Activated CD8-positive, alpha-beta memory T cell treated with anti-CD3 and anti-CD28 coated beads for 1 hour (primary cell): ENCODE measurements around the gene KLF13.
A peak's percentile ranks its signal among the peaks of the same experiment; 100 is the strongest.

Experiments
- DNase-seq, 2 donors: peaks; one replicate each; pipeline ENCODE4 v3.0.0-alpha.2; 2020; ENCODE audit warnings: low read depth in 1 of 2; ENCODE audit errors: extremely low read depth in 1 of 2

Gene KLF13

DNA sequence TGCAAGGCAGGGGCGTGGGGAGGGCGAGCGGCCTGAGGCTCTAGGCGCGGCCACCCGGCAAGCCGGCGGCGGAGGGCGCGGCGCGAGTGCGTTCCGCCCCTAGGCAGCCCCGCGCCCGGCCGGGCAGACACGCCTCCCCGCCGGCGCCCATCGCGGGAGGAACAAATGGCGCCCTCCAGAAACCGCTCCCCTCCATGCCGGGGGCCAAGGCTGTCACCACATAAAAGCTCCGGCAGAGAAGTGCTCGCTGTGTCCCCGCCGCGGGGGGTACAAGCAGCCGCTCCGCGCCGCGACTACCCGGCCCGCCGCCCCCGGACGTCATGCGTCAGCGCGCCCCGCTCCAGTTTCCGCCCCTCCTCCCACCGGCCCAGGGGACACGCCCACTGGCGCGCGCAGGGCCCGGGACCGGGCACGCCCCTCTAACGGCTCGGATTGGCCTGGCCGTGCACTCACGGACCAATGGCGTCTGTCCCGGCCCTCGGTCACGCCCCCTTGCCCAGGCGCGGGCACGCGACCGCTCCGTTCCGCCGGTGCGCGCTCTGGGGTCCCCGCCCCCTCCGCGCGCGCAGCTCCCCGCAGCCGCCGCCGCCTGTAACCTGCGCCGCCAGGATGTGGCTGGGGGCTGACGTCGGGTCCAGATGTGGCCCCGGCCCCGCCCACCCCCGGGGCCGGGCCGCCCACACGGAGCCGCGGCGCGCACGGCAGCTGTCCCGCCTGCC, at the start of gene KLF13:
Gene KLF13, plus strand, starts transcription at position 680 of the 719 bp plus-strand sequence. CDS start 378 bp downstream, outside the sequence.
- DNase-seq, result peak; percentile 97 to 99

DNA sequence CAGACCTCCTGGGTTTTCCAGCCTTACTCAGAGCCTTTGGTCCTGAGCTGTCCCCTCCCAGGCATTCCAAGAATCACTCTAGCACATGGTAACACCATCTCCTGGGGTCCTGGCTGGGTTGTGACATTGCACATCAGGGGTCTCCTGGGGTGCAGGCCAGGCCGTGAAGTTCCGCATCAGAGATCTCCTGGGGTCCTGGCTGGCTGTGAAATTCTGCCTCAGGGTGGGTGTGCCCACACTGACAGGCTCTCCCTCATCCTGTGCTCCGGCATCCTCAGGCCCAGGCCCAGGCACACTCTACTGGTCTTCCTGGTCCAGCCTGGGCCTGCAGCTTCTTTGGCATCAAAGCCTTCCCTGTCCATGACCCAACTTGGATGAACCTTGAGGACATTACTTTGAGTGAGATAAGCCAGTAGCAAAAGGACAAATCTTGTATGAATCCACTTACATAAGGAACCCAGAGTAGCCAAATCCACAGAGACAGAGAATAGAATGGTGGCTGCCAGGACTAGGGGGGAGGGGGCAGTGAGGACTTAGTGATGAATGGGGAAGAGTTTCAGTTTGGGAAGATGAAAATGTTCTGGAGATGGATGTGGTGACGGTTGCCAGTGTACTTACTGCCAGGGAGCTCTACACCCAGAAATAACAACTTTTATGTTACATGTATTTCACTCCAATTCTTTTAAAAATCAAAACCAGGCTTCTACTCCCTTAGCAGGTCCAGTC, 49.1 kb upstream of the KLF13 start:
- DNase-seq, result no peak

DNA sequence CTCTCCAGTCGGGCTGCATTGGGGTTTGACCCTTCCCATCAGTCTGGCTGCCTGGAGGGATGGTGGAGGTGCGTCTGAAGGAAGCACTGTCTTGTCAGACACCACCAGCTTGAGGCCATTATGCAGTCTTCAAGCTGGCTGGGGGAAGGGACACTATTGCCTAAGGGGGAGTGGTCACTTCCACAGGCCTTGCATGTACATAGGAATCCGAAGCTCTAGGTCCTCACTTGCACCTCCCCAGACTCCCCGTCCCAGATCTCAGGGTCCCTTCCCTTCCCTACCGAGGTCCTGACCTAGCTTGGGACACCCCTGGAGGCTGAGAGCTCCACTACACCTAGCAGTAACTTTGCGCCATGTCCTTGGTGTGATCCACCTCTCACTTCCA, 48.6 kb upstream of the KLF13 start:
- DNase-seq, result no peak

DNA sequence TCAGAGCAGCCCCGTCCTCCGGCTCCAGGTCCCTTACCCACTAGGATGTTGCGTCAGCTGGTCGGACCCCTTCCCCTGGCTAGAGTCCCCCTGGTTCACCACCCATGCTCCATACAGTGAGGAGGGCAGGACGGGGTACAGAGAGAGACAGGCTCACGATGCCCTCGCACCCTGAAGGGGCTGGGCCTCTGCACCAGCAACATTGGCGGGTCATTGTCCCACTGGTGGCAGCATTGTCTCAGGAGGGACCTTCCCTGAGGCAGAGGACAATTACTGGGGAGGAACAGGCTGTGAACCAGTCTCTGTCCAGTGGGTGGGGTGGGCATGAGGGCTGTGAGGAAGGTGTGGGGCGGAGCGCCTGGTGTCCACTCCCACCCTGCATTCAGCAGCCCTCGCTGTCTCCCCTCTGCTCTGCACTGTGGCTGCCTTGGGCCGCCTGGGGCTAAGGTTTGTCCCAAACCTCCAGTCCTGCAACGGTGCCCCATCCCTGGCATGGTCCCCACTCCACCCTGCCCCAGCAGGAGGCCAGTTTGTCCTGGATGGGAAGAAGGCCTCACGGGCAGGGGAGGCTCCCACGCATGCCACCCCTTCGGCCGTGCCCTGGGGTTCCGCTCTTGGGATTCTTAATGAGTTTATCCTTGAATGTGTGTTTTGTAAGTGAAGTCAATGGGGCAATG, 48.0 kb upstream of the KLF13 start:
- DNase-seq, result no peak

DNA sequence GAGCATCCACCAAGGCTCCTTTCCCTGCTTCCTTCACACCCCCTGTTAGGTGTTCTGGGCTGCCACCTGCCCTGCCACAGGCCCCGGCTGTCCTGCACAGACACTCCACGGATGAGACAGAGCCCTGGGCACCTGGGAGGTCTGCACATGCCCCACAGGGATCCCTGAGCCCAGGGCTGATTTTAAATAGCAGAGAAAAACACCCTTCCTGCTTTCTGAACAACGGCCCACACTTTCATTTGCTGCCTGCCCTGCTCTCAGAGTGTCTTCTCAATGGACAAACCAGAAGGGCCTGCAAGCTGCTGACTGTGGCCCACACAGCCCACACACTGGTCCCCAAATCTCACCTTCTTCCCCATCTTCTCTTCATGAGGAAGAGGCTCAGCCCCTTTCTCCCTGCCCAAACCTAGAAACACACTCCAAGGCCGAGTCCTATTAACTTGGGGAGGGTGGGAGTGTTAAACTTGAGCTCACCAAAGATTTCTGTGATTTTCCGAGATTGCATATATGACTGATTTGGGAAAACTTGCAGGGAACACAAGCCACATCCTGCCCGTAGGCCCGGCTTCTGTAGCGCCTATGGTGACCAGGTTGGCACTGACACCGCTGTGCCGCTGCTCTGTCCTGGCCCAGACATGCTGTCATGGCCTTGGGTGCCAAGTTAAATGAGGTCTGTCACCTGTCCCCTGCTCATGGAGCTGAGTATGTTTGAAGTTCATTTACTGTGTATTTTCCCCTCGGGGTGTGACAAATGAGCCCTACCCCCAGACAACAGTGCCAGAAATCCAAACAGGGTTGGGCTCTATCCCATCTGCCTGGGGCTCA, 47.2 kb upstream of the KLF13 start:
- DNase-seq, result no peak

DNA sequence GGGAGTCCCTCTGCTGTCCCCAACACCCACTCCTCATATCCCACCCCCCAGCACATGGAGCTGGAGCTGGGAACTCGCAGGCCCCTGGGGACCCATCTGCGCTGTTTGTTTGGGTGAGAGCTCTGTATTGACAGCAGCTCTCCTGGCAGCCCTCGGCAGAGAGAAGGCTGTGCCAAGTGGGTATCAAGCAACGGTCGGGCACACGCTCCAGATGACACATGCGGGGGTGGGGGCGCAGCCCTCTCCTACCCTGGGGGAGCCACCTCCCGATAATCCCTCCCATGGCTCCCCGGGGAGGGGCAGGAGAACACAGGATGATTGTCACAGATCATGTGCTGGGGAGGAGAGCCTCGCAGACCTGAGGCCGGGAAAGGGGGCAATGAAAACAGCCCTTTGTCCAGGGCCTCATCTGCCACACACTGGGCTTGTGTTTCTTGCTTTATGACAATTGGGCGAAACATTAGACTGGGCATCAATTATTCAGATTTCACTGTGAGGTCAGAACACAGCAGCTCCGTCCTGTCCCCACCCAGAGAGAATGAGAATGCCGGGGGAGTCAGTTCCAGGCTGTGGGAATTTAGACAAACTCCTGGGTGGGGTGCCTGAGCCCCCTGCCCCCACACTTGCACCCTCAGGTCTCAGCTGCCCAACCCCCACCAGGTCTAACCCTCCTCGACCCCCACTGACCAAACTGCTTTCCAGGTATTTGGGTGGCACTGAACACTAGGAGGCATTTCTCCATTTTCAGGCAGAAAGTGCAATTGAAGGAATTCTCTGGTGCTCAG, 46.4 kb upstream of the KLF13 start:
- DNase-seq, result no peak

DNA sequence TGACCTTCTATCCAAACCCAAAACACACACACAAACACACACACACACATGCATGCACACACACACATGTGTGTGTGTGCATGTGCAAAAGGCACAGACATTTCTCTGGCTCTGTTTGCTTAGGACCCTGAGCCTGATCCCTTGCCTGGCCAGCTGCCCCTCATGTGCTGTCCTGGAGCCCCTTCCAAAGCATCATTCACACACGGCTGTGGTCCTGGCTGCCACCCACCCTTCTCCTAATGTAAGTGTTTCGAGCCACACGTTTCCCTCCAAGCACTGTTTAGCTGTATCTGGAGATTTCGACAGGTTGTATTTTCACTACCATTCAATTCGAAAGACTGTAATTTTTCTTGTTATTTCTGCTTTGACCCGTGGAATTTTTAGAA, 45.8 kb upstream of the KLF13 start:
- DNase-seq, result no peak

DNA sequence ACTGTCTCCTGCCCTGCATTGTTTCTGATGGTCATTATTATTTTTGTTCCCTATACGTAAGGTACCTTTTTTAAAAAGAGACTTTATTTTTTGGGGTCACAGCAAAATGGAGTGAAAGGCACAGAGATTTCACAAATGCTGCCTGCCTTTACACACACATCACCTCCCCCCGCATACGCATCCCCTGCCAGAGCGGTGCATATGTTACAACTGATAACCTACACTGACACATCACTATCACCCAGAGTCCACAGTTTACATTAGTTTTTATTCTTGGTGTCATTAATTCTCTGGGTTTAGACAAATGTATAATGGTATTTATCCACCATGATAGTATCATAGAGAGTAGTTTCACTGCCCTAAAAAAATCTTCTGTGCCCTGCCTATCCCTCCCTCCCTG, 43.6 kb upstream of the KLF13 start:
- no peak for DNase-seq

DNA sequence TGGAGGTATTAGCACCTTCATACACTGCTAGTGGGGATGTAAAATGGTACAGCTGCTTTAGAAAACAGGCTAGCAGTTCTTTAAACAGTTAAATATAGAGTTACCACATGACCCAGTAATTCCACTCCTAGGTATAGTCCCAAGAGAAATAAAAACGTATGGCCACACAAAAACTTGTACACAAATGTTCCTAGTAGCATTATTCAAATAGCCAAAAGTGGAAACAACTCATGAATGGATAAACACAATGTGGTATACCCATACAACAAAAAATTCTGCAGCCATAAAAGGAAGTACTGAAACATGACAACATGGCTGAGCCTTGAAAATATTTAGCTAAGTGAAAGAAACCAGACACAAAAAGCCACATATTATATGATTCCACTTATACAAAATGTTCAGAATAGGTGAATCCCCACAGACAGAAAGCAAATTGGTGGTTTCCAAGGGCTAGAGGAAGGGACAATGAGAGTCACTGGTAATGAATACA, 40.8 kb upstream of the KLF13 start:
- DNase-seq, result no peak

DNA sequence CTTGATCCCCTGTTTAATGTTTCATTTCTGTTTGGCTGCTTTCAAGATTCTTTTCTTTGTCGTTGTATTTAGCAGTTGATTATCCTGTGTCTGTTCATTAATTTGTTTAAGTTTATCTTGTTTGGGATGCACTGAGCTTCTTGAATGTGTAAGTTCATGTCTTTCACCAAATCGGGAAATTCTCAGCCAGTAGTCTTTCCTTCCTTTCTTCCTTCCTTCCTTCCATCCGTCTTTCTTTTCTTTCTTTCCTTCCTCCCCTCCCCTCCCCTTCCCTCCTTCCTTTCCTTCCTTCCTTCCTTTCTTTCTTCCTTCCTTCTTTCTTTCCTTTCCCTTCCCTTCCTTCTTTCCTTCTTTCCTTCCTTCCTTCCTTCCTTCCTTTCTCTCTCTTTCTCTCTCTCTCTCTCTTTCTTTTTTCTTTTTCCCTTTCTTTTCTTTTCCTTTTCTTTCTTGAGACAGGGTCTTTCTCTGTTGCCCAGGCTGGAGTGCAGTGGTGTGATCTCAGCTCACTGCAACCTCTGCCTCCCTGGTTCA, 35.5 kb upstream of the KLF13 start:
- no peak for DNase-seq

DNA sequence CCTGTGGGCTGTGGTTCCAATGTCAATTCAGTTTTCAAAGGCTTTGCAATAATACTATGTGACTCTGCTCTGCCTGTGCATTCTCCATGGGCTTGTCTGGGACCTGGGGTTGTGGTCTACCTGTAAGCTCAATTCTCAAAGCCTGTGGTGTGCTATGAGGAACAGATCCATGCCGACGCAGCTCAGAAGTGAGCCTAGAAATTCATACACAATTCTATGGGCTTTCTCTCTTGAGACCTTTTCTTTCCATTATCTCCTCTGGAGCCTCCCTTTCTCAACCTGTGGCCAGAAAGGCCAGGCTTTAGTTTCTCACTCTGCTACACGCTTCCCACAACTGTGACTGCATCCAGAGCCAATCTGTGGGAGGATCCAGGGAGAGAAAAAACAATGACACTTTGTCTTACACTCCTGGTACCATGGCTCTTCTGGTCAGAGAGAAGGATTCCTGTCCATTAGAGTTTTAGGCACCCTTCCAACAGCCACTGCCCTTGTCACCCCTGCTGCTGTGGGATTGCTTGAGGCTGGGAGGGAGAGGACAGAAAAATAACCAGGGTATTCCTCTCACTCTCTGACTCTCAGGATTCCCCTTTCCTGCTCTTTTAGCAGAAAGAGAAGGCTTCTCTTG, 34.1 kb upstream of the KLF13 start:
- no peak for DNase-seq

DNA sequence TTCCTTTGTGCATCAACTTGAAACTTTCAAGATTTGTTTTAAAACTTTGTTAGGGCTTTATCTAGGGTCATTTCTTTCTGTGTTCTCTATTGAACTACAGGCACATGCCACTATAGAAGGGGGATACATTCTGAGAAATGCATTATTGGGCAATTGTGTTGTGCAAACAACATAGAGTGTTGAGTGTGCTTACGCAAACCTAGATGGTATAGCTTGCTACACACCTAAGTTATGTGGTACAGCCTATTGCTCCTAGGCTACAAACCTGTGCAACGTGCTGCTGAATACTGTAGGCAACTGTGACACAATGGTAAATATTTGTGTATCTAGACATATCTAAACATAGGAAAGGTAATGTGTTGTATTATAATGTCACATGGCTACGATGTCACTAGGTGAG, 33.0 kb upstream of the KLF13 start:
- no peak for DNase-seq

DNA sequence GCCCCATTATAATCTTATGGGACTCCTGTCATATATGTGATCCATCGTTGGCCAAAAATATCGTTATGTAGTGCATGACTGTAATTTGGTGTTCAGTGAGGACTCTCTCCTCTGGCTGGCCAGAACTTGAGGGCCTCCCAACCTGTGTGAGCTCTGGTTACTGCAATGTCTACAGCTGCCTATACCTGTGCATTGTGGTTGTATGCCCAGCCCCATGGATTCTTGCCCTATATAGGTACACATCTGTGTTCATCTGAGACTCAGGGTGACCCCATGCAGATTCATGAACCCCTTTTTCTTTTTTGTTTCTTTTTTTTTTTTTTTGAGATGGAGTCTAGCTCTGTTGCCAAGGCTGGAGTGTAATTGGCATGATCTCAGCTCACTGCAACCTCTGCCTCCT, 32.6 kb upstream of the KLF13 start:
- DNase-seq, result no peak

DNA sequence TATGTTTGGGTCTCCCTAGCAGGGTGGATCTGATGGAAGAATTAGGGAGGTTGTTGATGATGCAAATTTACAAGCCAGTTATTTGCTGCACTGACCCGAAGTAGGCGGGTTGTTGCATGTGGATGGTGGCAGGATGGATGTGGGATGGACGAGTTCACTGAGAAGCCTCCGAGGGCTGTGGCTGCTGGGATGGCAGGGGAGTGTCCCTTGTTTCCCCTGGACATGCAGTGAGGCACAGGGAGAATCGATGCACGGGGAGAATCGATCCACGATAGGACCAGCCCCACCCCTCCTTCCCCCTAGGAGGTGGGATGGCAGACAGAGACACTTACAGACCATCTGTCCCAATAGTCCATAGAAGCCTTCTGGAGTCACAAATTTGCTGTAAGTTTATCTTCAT, 31.0 kb upstream of the KLF13 start:
- no peak for DNase-seq

DNA sequence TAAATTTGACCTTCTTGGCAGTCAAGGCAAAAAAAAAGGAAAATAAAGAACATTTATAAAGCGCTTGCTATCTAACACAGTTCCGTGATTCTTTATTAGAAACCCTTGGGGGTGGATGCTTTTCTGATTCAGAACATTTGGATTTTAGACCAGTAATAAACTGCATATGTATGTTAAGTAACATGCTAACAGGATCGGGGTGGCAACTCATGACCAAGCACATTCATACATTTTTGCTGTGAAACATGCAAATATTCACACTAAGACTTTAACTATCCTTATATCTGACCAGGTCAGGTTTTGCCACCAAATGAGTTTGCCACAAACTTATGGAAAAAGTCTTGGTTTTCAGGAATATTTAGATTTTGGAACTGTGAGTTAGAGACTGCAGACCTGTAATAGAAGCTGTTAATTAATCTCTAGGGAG, 30.4 kb upstream of the KLF13 start:
- DNase-seq, result no peak

DNA sequence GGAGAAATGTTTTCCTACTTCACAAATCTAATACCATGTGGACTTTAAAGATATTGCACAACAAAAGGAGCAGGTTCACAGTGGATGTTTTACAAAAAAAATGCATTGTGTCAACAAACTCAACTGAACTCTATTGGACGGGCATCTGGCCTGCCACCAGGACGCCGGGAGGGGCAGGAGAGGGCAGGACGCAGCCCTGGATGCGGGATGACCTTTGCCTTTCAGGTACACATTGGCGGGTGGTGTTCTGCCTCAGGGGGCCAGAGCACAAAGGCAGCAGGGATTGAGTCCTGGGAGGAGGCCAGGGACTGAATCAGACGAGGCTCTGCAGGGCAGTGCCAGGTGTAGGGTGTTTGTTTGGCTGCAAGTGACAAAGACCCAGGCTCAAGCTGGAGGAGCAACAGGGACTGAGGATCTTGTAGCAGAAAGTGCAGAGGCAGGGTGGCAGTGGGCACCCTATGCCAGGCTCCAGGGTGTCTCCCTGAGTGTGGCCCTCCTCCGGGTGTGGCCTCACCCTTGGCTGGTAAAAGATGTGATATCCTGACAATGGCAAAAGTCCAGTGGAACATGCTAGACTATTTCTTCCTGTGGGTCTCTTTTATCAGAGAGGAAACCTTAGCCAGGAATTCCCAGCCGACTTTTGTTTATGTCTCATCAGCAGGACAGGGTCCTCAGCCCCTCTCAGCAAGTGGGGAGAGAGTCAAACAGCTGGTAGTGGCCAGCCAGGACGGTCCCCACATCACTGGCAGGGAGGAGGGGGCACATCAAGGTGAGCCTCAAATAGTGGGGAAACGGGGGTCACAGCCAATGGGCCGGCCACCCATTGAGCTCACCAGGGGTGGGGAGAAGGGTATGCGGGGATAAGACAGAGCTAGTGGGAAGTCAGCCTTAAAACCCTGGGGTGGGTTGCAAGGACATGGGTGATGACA, 29.7 kb upstream of the KLF13 start:
- DNase-seq, result no peak

DNA sequence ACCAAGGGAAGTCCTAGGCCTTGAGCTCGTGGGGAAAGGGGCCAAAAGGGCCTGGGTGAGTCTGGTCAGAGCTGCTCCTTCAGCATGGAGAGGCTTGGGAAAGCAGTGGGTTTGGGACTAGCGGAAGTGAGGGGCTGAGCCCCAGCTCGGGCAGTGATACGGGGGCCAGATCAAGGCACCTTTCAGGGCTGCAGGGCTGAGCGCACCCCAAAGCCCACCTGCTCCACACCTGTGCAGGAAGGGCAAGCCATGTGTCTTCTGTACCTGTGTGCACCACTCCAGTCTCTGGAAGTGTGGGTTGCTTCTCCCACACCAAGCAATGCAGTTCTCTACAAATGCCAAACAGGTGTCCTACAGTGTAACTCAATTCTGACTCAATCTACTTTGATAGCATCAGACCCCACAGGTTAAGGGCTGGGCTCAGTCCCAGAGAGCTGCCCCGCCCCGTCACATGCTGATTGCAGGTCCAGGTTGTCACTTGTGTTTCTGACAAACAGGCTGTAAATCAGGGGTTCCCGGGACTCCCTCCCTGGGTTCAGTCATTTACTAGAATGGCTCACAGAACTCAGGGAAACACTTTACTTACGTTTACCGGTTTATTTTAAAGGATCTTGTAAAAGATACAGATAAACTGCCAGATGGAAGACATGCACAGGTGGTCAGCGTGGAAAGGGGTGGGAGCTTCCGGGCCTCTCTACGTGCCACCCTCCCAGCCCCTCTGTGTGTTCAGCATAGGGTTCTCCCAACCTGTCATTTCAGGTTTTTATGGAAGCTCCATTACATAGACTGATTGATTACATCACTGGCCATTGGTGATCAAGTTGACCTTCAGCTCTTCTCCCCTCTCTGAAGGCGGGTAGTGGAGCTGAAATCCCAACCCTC, 28.8 kb upstream of the KLF13 start:
- no peak for DNase-seq
